ENCODE results near the gene LTB4R. TPM values are rescaled to one million over a fixed set of nuclear protein-coding genes. Genes with fewer than 3 reads are reported as not detected.

LTB4R gene
- total RNA-seq, 1 donor: 1.3 TPM

- H3K4me3 ChIP-seq (ENCODE audit: low read depth, low read length): peak within 1 kb of the TSS; percentile 96
- DNase-seq (ENCODE audit: low read depth): peak; percentile 92
- TF ChIP-seq CTCF (IDR thresholded peaks at IDR 0.05; ENCODE audit: insufficient read depth, low read depth, low read length): no peak
These were observed 11.8 kb upstream of the LTB4R start, which contains the start of the genes DHRS1 and NOP9 for GRCh38 chr14:24299255-24300191. TSS of gene DHRS1 (minus strand) at chr14:24299780. CDS start at chr14:24299106, 674 bp downstream. TSS of gene NOP9 (plus strand) at chr14:24299850. CDS start at chr14:24299955, 105 bp downstream.

DNA sequence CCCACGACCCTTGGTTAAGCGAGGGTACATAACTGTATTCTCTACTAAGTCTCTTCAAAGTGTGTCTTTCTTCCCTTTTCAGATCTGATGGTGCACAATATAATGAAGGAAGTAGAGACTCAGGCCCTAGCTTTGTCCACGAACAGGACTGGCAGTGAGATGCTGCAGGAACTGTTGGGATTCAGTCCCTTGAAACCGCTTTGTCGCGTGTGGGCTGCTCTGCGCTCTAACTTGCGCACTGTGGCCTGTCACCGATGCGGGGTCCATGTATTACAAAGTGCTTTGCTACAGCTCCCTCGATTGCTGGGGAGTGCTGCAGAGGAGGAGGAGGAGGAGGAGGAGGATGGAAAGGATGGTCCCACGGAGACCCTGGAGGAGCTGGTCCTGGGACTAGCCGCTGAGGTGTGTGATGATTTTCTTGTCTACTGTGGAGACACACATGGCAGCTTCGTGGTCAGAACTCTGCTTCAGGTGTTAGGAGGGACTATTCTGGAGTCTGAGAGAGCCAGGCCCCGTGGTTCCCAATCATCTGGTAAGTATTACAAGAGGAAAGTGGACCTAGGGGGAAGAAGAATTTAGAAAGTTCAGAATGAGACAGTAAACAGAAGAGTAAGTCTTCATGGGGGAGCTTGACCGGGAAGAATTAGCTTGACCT is 10.8 kb upstream of the LTB4R start:
- TF ChIP-seq CTCF (IDR thresholded peaks at IDR 0.05; ENCODE audit: insufficient read depth, low read depth, low read length): no peak

GRCh38 chr14:24304019-24304387 is 7.3 kb upstream of the LTB4R start:
- no peak for DNase-seq (ENCODE audit: low read depth)
- no peak for TF ChIP-seq CTCF (IDR thresholded peaks at IDR 0.05; ENCODE audit: insufficient read depth, low read depth, low read length)
- no peak overlapping the region for H3K4me3 ChIP-seq (ENCODE audit: low read depth, low read length)

More for the DNA sequence above, 10.8 kb upstream of the LTB4R start:
- peak overlapping the region; percentile 96 for H3K4me3 ChIP-seq (ENCODE audit: low read depth, low read length)
- DNase-seq (ENCODE audit: low read depth): no peak

GRCh38 chr14:24307156-24307574 is 4.1 kb upstream of the LTB4R start:
- no peak for DNase-seq (ENCODE audit: low read depth)
- TF ChIP-seq CTCF (IDR thresholded peaks at IDR 0.05; ENCODE audit: insufficient read depth, low read depth, low read length): no peak
- no peak overlapping the region for H3K4me3 ChIP-seq (ENCODE audit: low read depth, low read length)

- H3K4me3 ChIP-seq (ENCODE audit: low read depth, low read length): no peak within 1 kb of the TSS
- DNase-seq (ENCODE audit: low read depth): peak; percentile 54
- TF ChIP-seq CTCF (IDR thresholded peaks at IDR 0.05; ENCODE audit: insufficient read depth, low read depth, low read length): peak; percentile 96
These were observed 3.5 kb upstream of the LTB4R start, which contains the start of gene CIDEB for GRCh38 chr14:24307575-24308341. TSS of gene CIDEB (minus strand) at chr14:24307977. CDS start at chr14:24307858, 119 bp downstream.

Data from fibroblast of villous mesenchyme (primary cell).